Breast epithelium (tissue), 3 donors: Measurements from ENCODE around the gene SCTR.

ENCODE experiments used
- POLR2A ChIP-seq: fragments of 450-650 bp; IDR thresholded peaks from one replicate; pipeline ENCODE4 v1.6.1; 2016; ENCODE audit warnings: antibody characterized with exemption, mild to moderate bottlenecking, moderate library complexity
- TF ChIP-seq, protein P1 (sequence below), 3 donors: fragments of 450-650 bp; IDR thresholded peaks; one replicate each; pipeline ENCODE4 v1.5.1; 2016 to 2017; ENCODE audit warnings: antibody characterized with exemption in 3 of 3, mild to moderate bottlenecking in 3 of 3, moderate library complexity in 3 of 3

DNA sequence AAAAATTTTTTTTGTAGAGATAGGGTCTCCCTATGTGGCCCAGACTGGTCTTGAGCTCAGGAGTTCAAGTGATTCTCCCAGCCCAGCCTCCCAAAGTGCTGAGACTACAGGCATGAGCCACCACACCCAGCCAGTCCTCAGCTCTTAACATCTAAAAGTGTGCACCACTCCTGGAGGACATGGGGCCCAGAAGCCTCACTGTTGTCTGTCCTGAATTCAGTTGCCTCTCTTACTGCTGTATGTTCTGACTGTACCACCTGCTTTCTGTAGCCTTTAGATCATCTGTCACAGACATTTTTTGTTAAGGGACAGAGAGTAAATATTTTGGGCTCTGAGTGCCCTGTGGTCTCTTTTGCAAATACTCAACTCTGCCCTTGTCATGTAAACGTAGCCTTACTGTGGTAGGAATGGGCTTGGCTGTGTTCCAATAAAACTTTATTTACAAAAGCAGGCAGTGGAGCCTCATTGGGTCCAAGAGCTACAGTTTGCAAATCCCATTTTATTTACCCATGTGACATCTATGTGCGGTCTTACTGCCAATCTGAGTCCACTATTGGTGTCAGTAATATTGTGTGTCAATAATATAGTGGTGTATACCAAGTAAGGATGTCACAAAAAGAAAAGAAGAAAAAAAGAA, 54.5 kb downstream of the SCTR start:
- no peak for TF ChIP-seq POLR2A
- TF ChIP-seq, protein P1, sequence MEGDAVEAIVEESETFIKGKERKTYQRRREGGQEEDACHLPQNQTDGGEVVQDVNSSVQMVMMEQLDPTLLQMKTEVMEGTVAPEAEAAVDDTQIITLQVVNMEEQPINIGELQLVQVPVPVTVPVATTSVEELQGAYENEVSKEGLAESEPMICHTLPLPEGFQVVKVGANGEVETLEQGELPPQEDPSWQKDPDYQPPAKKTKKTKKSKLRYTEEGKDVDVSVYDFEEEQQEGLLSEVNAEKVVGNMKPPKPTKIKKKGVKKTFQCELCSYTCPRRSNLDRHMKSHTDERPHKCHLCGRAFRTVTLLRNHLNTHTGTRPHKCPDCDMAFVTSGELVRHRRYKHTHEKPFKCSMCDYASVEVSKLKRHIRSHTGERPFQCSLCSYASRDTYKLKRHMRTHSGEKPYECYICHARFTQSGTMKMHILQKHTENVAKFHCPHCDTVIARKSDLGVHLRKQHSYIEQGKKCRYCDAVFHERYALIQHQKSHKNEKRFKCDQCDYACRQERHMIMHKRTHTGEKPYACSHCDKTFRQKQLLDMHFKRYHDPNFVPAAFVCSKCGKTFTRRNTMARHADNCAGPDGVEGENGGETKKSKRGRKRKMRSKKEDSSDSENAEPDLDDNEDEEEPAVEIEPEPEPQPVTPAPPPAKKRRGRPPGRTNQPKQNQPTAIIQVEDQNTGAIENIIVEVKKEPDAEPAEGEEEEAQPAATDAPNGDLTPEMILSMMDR (IDR thresholded peaks at IDR 0.05): no peak
